Neural cell (in vitro differentiated cells): ENCODE measurements around the gene TSPAN32. TPM values are rescaled to one million over a fixed set of nuclear protein-coding genes. Genes with fewer than 3 reads are reported as not detected.

Source experiments
- H2AFZ ChIP-seq: fragments of 200-600, 300-800 bp; sonication (generic), shearing (Covaris generic); 2 replicates; pipeline ENCODE4 v1.6.0; 2014; ENCODE audit warnings: low read depth, mild to moderate bottlenecking, antibody characterized with exemption, low read length, moderate library complexity
- H3F3A ChIP-seq: fragments of 200-600 bp; shearing (Covaris generic); 2 replicates; pipeline ENCODE4 v1.6.1; 2016; ENCODE audit warnings: mild to moderate bottlenecking, moderate library complexity, mixed read lengths, antibody characterized with exemption, low read length; ENCODE audit not compliant: insufficient read depth, poor library complexity, severe bottlenecking
- H3K27ac ChIP-seq: fragments of 200-600, 300-800 bp; sonication (generic), shearing (Covaris generic); 2 replicates; pipeline ENCODE4 v1.5.1; 2014; ENCODE audit warnings: mild to moderate bottlenecking, low read length, moderate library complexity
- H3K27me3 ChIP-seq: fragments of 300-800, 200-600 bp; sonication (generic), shearing (Covaris generic); 2 replicates; pipeline ENCODE4 v1.6.0; 2014; ENCODE audit warnings: mild to moderate bottlenecking, low read depth, low read length, moderate library complexity; ENCODE audit not compliant: insufficient read depth
- H3K36me3 ChIP-seq: fragments of 300-800, 200-600 bp; sonication (generic), shearing (Covaris generic); 2 replicates; pipeline ENCODE4 v1.5.1; 2014; ENCODE audit warnings: mild to moderate bottlenecking, antibody characterized with exemption, low read length, moderate library complexity; ENCODE audit not compliant: insufficient read depth
- H3K4me2 ChIP-seq: fragments of 300-800, 200-600 bp; sonication (generic), shearing (Covaris generic); 2 replicates; pipeline ENCODE4 v1.6.0; 2014; ENCODE audit warnings: mild to moderate bottlenecking, low read length
- H3K4me3 ChIP-seq: fragments of 300-800, 200-600 bp; sonication (generic), shearing (Covaris generic); 2 replicates; pipeline ENCODE4 v1.5.1; 2014; ENCODE audit warnings: mild to moderate bottlenecking, low read length, moderate library complexity
- H3K79me2 ChIP-seq: fragments of 200-600 bp; shearing (Covaris generic); replicated peaks from 2 replicates; pipeline ENCODE4 v1.6.0; 2014; ENCODE audit warnings: mild to moderate bottlenecking, low read length, moderate library complexity; ENCODE audit not compliant: insufficient read depth
- H3K9ac ChIP-seq: fragments of 300-800, 200-600 bp; sonication (generic), shearing (Covaris generic); 2 replicates; pipeline ENCODE4 v1.6.1; 2016; ENCODE audit warnings: mild to moderate bottlenecking, low read length, mixed read lengths
- H3K9me2 ChIP-seq: fragments of 200-600 bp; shearing (Covaris generic); 2 replicates; pipeline ENCODE4 v1.6.1; 2016; ENCODE audit warnings: mild to moderate bottlenecking, low read length, mixed read lengths; ENCODE audit not compliant: insufficient read depth
- H3K9me3 ChIP-seq: fragments of 200-600, 300-800 bp; sonication (generic), shearing (Covaris generic); 2 replicates; pipeline ENCODE4 v1.6.1; 2016; ENCODE audit warnings: mild to moderate bottlenecking, mixed run types, low read length, moderate library complexity, mixed read lengths
- H4K20me1 ChIP-seq: fragments of 200-600 bp; shearing (Covaris generic); 2 replicates; pipeline ENCODE4 v1.6.1; 2016; ENCODE audit warnings: mild to moderate bottlenecking, mixed run types; ENCODE audit not compliant: insufficient read depth
- EP300 ChIP-seq: fragments of 450-650 bp; conservative IDR thresholded peaks from 2 replicates; pipeline ENCODE4 v1.6.1; 2014; ENCODE audit warnings: antibody characterized with exemption, mild to moderate bottlenecking, moderate library complexity; ENCODE audit not compliant: poor library complexity, severe bottlenecking
- EZH2 ChIP-seq: fragments of 200-600, 300-800 bp; shearing (Covaris generic), sonication (generic); IDR thresholded peaks from 2 replicates; pipeline ENCODE4 v1.6.1; 2014; ENCODE audit warnings: antibody characterized with exemption, low read length, borderline replicate concordance, mild to moderate bottlenecking; ENCODE audit not compliant: insufficient read depth, poor library complexity, severe bottlenecking
- MXI1 ChIP-seq: fragments of 450-650 bp; conservative IDR thresholded peaks from 2 replicates; pipeline ENCODE4 v1.6.1; 2014; ENCODE audit warnings: antibody characterized with exemption, mild to moderate bottlenecking; ENCODE audit not compliant: poor library complexity, severe bottlenecking
- POLR2AphosphoS5 ChIP-seq: IDR thresholded peaks from 2 replicates; pipeline ENCODE4 v1.6.1; 2012
- RAD21 ChIP-seq: fragments of 450-650 bp; conservative IDR thresholded peaks from 2 replicates; pipeline ENCODE4 v1.6.1; 2014; ENCODE audit warnings: antibody characterized with exemption, mild to moderate bottlenecking, moderate library complexity
- SMC3 ChIP-seq: fragments of 450-650 bp; conservative IDR thresholded peaks from 2 replicates; pipeline ENCODE4 v1.6.1; 2014; ENCODE audit warnings: antibody characterized with exemption, mild to moderate bottlenecking, moderate library complexity; ENCODE audit not compliant: poor library complexity
- TAF1 ChIP-seq: IDR thresholded peaks from 2 replicates; pipeline ENCODE4 v1.6.1; 2012; ENCODE audit warnings: low read depth
- polyA plus RNA-seq: library from polyadenylated mRNA; depleted of rRNA; stranded (reverse); fragments of >200 nt; gene quantifications from 2 replicates; pipeline ENCODE4 v1.2.3, GENCODE V29; 2014
- TF ChIP-seq, protein P1 (sequence below): fragments of 450-650 bp; IDR thresholded peaks from 2 replicates; pipeline ENCODE4 v1.5.1; 2014; ENCODE audit warnings: antibody characterized with exemption, mild to moderate bottlenecking, moderate library complexity; ENCODE audit not compliant: poor library complexity, severe bottlenecking
- TF ChIP-seq, protein P2 (sequence below): IDR thresholded peaks from 2 replicates; pipeline ENCODE4 v1.6.1; 2012; ENCODE audit warnings: borderline replicate concordance

TSPAN32 gene
- polyA plus RNA-seq, 1 donor from 2014 or later = not detected

DNA sequence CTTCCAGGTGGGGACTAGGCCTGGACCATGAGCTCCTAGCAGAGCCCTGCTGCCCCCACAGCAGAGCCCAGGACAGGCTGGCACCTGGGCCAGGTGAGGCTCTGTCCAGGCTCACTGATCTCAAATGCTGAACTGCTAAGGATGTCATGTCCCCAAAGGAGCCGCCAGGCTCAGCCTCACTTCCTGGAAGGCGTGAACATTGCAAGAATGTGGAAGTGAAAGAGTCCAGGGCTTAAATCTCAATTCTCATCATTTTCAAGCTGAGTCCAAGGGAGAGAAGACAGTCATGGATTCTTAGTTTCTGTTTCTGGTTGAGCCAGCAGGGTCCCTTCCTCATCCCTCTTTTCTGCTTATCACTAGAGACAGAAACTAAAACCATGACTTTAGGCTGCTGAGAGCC lies 36.4 kb upstream of the TSPAN32 start:
- Histone ChIP-seq H3K4me3 (no peak overlapping the region), H2AFZ (no peak overlapping the region), H3K36me3 (no peaks in the 10 kb centered on the region), H3K9me3 (no peaks in the 10 kb centered on the region), H3K9me2 (no peaks in the 10 kb centered on the region), H3F3A (no peaks in the 10 kb centered on the region), H3K9ac (no peak overlapping the region), H3K4me2 (no peak overlapping the region), H4K20me1 (no peaks in the 10 kb centered on the region), H3K79me2 (no peaks in the 10 kb centered on the region), H3K27ac (no peak overlapping the region), H3K27me3 (peaks cover 30% of the 10 kb centered on the region)
- no peak for TF ChIP-seq POLR2AphosphoS5
- TF ChIP-seq, protein P1, sequence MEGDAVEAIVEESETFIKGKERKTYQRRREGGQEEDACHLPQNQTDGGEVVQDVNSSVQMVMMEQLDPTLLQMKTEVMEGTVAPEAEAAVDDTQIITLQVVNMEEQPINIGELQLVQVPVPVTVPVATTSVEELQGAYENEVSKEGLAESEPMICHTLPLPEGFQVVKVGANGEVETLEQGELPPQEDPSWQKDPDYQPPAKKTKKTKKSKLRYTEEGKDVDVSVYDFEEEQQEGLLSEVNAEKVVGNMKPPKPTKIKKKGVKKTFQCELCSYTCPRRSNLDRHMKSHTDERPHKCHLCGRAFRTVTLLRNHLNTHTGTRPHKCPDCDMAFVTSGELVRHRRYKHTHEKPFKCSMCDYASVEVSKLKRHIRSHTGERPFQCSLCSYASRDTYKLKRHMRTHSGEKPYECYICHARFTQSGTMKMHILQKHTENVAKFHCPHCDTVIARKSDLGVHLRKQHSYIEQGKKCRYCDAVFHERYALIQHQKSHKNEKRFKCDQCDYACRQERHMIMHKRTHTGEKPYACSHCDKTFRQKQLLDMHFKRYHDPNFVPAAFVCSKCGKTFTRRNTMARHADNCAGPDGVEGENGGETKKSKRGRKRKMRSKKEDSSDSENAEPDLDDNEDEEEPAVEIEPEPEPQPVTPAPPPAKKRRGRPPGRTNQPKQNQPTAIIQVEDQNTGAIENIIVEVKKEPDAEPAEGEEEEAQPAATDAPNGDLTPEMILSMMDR = no peak
- no peak for TF ChIP-seq MXI1
- TF ChIP-seq, protein P2, sequence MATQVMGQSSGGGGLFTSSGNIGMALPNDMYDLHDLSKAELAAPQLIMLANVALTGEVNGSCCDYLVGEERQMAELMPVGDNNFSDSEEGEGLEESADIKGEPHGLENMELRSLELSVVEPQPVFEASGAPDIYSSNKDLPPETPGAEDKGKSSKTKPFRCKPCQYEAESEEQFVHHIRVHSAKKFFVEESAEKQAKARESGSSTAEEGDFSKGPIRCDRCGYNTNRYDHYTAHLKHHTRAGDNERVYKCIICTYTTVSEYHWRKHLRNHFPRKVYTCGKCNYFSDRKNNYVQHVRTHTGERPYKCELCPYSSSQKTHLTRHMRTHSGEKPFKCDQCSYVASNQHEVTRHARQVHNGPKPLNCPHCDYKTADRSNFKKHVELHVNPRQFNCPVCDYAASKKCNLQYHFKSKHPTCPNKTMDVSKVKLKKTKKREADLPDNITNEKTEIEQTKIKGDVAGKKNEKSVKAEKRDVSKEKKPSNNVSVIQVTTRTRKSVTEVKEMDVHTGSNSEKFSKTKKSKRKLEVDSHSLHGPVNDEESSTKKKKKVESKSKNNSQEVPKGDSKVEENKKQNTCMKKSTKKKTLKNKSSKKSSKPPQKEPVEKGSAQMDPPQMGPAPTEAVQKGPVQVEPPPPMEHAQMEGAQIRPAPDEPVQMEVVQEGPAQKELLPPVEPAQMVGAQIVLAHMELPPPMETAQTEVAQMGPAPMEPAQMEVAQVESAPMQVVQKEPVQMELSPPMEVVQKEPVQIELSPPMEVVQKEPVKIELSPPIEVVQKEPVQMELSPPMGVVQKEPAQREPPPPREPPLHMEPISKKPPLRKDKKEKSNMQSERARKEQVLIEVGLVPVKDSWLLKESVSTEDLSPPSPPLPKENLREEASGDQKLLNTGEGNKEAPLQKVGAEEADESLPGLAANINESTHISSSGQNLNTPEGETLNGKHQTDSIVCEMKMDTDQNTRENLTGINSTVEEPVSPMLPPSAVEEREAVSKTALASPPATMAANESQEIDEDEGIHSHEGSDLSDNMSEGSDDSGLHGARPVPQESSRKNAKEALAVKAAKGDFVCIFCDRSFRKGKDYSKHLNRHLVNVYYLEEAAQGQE = no peak
- TF ChIP-seq RAD21 = no peak
- TF ChIP-seq TAF1 = no peak
- no peak for TF ChIP-seq EZH2

DNA sequence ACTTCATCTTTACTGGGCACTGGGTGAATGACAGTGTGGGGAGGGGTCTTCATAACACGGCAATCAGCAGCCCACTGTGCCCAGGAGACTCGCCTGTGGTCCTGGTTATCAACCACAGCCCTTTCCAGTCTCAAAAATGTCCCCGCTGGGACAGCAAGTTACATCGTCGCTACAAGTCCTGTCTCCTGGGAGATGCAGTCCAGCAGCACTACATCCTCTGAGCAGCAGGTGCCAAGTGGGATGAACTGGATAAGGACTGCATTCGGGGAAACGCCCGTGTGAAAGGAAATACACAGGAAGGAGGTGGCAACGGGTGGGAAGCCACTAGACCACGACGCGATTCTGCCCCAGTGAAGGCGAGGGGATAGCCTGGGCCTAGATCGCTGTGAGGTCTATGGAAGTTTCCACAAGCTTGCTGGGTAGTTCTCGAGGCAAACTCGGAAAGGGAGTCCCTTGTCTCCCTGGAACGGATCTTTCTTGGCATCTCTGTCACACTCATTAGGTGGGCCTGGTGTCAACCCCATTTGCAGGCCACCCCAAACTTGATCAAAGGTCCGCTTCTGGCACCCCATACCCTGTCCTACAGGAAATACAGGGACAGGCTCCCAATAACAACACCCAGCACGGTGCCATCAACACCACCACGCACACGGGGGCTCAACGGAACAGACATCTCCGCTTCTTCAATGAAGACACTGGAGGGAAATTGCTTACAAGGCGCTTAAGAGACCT lies 35.8 kb upstream of the TSPAN32 start:
- no peak for TF ChIP-seq POLR2AphosphoS5
- TF ChIP-seq EZH2 = no peak
- no peak for TF ChIP-seq MXI1
- TF ChIP-seq, protein P1 = no peak
- no peak for TF ChIP-seq RAD21
- TF ChIP-seq, protein P2 = no peak
- TF ChIP-seq EP300 = no peak
- no peak for TF ChIP-seq SMC3
- no peak for TF ChIP-seq TAF1
- no peaks in the 10 kb centered on the region for H3F3A ChIP-seq
- H3K36me3 ChIP-seq = no peaks in the 10 kb centered on the region
- H3K9ac ChIP-seq = no peak overlapping the region
- H3K79me2 ChIP-seq = no peaks in the 10 kb centered on the region
- no peaks in the 10 kb centered on the region for H3K9me2 ChIP-seq
- H3K4me3 ChIP-seq = no peak overlapping the region
- no peak overlapping the region for H3K27ac ChIP-seq
- H3K27me3 ChIP-seq = peaks cover 37% of the 10 kb centered on the region
- H2AFZ ChIP-seq = no peak overlapping the region
- H3K4me2 ChIP-seq = no peak overlapping the region
- no peaks in the 10 kb centered on the region for H4K20me1 ChIP-seq
- H3K9me3 ChIP-seq = no peaks in the 10 kb centered on the region
